D721Med (cell line): Measurements from ENCODE around the gene RABIF.

Experiments
- DNase-seq: peaks from one replicate; pipeline ENCODE4 v3.0.0; 2011; ENCODE audit warnings: low spot score; ENCODE audit not compliant: insufficient read length
- FAIRE-seq: peaks from 2 replicates; lab custom pipeline; 2011; peaks lifted over from hg19 to GRCh38; lab: Jason Lieb, UNC
- CTCF ChIP-seq: IDR thresholded peaks from 2 replicates; pipeline ENCODE4 v1.5.1; 2012; ENCODE audit warnings: mild to moderate bottlenecking, control low read depth; ENCODE audit not compliant: insufficient read depth; ENCODE audit errors: missing control alignments

Gene RABIF

GRCh38 chr1:202858331-202858730, 30.6 kb downstream of the RABIF start:
- no peak for DNase-seq
- no peak for TF ChIP-seq CTCF
- FAIRE-seq = no peak

GRCh38 chr1:202857136-202857610, 31.8 kb downstream of the RABIF start:
- TF ChIP-seq CTCF = no peak
- FAIRE-seq = no peak
- no peak for DNase-seq

- TF ChIP-seq CTCF = no peak
- FAIRE-seq = no peak
- DNase-seq = no peak
Measured at GRCh38 chr1:202856014-202856413, 32.9 kb downstream of the RABIF start.

GRCh38 chr1:202854787-202855186, 34.2 kb downstream of the RABIF start:
- DNase-seq (no peak), FAIRE-seq (no peak)
- TF ChIP-seq CTCF = no peak

- TF ChIP-seq CTCF = peak; percentile 46
- FAIRE-seq (no peak), DNase-seq (peak; percentile 79)
Measured at GRCh38 chr1:202852163-202852904, 36.6 kb downstream of the RABIF start.

- DNase-seq (no peak), FAIRE-seq (no peak)
- no peak for TF ChIP-seq CTCF
Measured at GRCh38 chr1:202850593-202851362, 38.2 kb downstream of the RABIF start.

GRCh38 chr1:202848191-202848542, 40.8 kb downstream of the RABIF start:
- FAIRE-seq (no peak), DNase-seq (no peak)
- TF ChIP-seq CTCF = no peak
